ENCODE results near the gene LRRC47. TPM values are rescaled to one million over a fixed set of nuclear protein-coding genes. Genes with fewer than 3 reads are reported as not detected.

Gene LRRC47
- polyA plus RNA-seq, 1 of the 3 experiments (the other 2 are of a cell fraction): 34.6 TPM

- Histone ChIP-seq H3K79me2 (ENCODE audit: insufficient read depth) (no peaks in the 10 kb centered on the region), H3K9me2 (no peaks in the 10 kb centered on the region), H4K20me1 (ENCODE audit: insufficient read depth) (no peaks in the 10 kb centered on the region), H3K36me3 (replicated peaks in 1 of 2; ENCODE audit: control insufficient read depth in 1 of 2, insufficient read depth in 2 of 2, low read length in 1 of 2) (peaks cover 11 to 56% of the 10 kb centered on the region in 2 experiments), H3K9ac (no peak overlapping the region), H2AFZ (ENCODE audit: low read depth) (no peak overlapping the region), H3K9me3 (no peaks in the 10 kb centered on the region), H3K27ac (ENCODE audit: low read depth in 2 of 2, low read length in 1 of 2) (no peak overlapping the region), H3K27me3 (ENCODE audit: insufficient read depth) (no peaks in the 10 kb centered on the region), H3K4me1 (ENCODE audit: control insufficient read depth in 1 of 2, insufficient read depth in 2 of 2, low read depth in 1 of 2, low read length in 1 of 2) (peaks cover 0 to 28% of the 10 kb centered on the region in 2 experiments; a peak in 2 of 4 replicates), H3K4me2 (no peak overlapping the region), H3K4me3 (ENCODE audit: low read depth in 2 of 2, low read length in 1 of 2) (no peak overlapping the region), H3F3A (replicated peaks; ENCODE audit: insufficient read depth) (no peaks in the 10 kb centered on the region)
- TF ChIP-seq ELF1 (IDR thresholded peaks at IDR 0.05): no peak
- no peak for TF ChIP-seq FOXJ3 (CRISPR knock-in tag; IDR thresholded peaks at IDR 0.05)
- TF ChIP-seq REST (IDR thresholded peaks at IDR 0.05; ENCODE audit: low read depth, low read length): no peak
- TF ChIP-seq NFIC (IDR thresholded peaks at IDR 0.05; ENCODE audit: borderline replicate concordance): no peak
- TF ChIP-seq GABPA (IDR thresholded peaks at IDR 0.05; ENCODE audit: low read depth): no peak
- no peak for TF ChIP-seq MEF2A (IDR thresholded peaks at IDR 0.05; ENCODE audit: borderline replicate concordance, low read depth)
- no peak for TF ChIP-seq RAD21 (IDR thresholded peaks at IDR 0.05; ENCODE audit: low read length)
- TF ChIP-seq TCF12 (IDR thresholded peaks at IDR 0.05): no peak
- TF ChIP-seq GATA2 (CRISPR knock-in tag; IDR thresholded peaks at IDR 0.05): no peak
- TF ChIP-seq POLR2AphosphoS5 (IDR thresholded peaks at IDR 0.05; ENCODE audit: low read depth, low read length): no peak
- TF ChIP-seq NRF1 (IDR thresholded peaks at IDR 0.05; ENCODE audit: low read depth, low read length): no peak
- TF ChIP-seq EP300 (IDR thresholded peaks at IDR 0.05; ENCODE audit: borderline replicate concordance in 1 of 2, low read depth in 1 of 2, low read length in 1 of 2): no peak
- TF ChIP-seq USF1 (IDR thresholded peaks at IDR 0.05; ENCODE audit: borderline replicate concordance, low read depth): no peak
- no peak for TF ChIP-seq TAF1 (IDR thresholded peaks at IDR 0.05; ENCODE audit: borderline replicate concordance, low read depth, low read length)
- TF ChIP-seq SIN3A (IDR thresholded peaks at IDR 0.05; ENCODE audit: borderline replicate concordance, low read depth, low read length): no peak
- no peak for TF ChIP-seq PBX3 (IDR thresholded peaks at IDR 0.05)
- TF ChIP-seq FOSL2 (IDR thresholded peaks at IDR 0.05; ENCODE audit: borderline replicate concordance, low read depth): no peak
- TF ChIP-seq FOXM1 (IDR thresholded peaks at IDR 0.05; ENCODE audit: low read depth): no peak
- DNase-seq: no peak
- CTCF ChIA-PET: no interaction called here
- POLR2A ChIA-PET: no interaction called here
- WGBS (ENCODE audit: low lambda C conversion rate): 85% methylated on average over 8 of the region's 8 CpGs
These were observed 28.4 kb upstream of the LRRC47 start for GRCh38 chr1:3824650-3825049.

Measured in SK-N-SH (cell line).